Inferior parietal cortex (tissue), 1 donor: Measurements from ENCODE around the gene MACO1.
"Not testable (repeated sequence)": the region's sequence is repeated elsewhere in the genome, so short reads cannot be mapped to it uniquely, and the experiment has no call there.

ENCODE experiments used
- DNase-seq: peaks from one replicate; pipeline ENCODE4 v3.0.0-alpha.2; 2016; ENCODE audit errors: extremely low spot score

MACO1 gene

GRCh38 chr1:25486602-25487001 is 55.9 kb downstream of the MACO1 start:
- no peak for DNase-seq

GRCh38 chr1:25487628-25488027 is 56.9 kb downstream of the MACO1 start:
- DNase-seq = no peak

GRCh38 chr1:25492323-25492722 is 61.6 kb downstream of the MACO1 start:
- no peak for DNase-seq

GRCh38 chr1:25494952-25495351 is 64.3 kb downstream of the MACO1 start:
- DNase-seq = no peak

- DNase-seq = no peak
Measured at GRCh38 chr1:25500694-25501093, 70.0 kb downstream of the MACO1 start.

GRCh38 chr1:25501235-25502058 is 70.8 kb downstream of the MACO1 start:
- no peak for DNase-seq

GRCh38 chr1:25502957-25503356 is 72.3 kb downstream of the MACO1 start:
- DNase-seq = no peak

- no peak for DNase-seq
Measured at GRCh38 chr1:25503551-25504426, 73.1 kb downstream of the MACO1 start.

- DNase-seq = no peak
Measured at GRCh38 chr1:25504706-25505595, 74.3 kb downstream of the MACO1 start.

- DNase-seq = no peak
Measured at GRCh38 chr1:25505656-25506385, 75.1 kb downstream of the MACO1 start.

GRCh38 chr1:25506566-25507463 is 76.1 kb downstream of the MACO1 start:
- DNase-seq = not testable (repeated sequence)

- DNase-seq = no peak
Measured at GRCh38 chr1:25513666-25514065, 83.0 kb downstream of the MACO1 start.

GRCh38 chr1:25515033-25515432 is 84.3 kb downstream of the MACO1 start:
- DNase-seq = no peak

GRCh38 chr1:25516686-25517085 is 86.0 kb downstream of the MACO1 start:
- DNase-seq = no peak

- no peak for DNase-seq
Measured at GRCh38 chr1:25517476-25518394, 87.0 kb downstream of the MACO1 start.

GRCh38 chr1:25519624-25520023 is 88.9 kb downstream of the MACO1 start:
- no peak for DNase-seq

GRCh38 chr1:25520446-25521061 is 89.9 kb downstream of the MACO1 start:
- peak; percentile 87 for DNase-seq

GRCh38 chr1:25522031-25522655 is 91.4 kb downstream of the MACO1 start:
- no peak for DNase-seq
